BJ (cell line): Measurements from ENCODE around the gene SCYL2. TPM values are rescaled to one million over a fixed set of nuclear protein-coding genes. Genes with fewer than 3 reads are reported as not detected.
"Not testable (repeated sequence)": the region's sequence is repeated elsewhere in the genome, so short reads cannot be mapped to it uniquely, and the experiment has no call there.

Experiments
- CTCF ChIA-PET: fragments of 350-600 bp; formaldehyde crosslinking; extraction: SDS; loops from one replicate; lab custom pipeline; 2021; ENCODE audit warnings: antibody characterized with exemption, inconsistent platforms; lab: Yijun Ruan, JAX
- POLR2A ChIA-PET: fragments of 300-600 bp; sonication (Branson Sonifier 250); formaldehyde crosslinking; extraction: SDS; loops from one replicate; lab custom pipeline; 2021; ENCODE audit warnings: antibody characterized with exemption; lab: Charles Lee
- DNase-seq: peaks from one replicate; pipeline ENCODE4 v3.0.0-alpha.2; 2011; ENCODE audit warnings: low read depth
- H3K27me3 ChIP-seq: 2 replicates; pipeline ENCODE4 v1.6.0; 2011; ENCODE audit warnings: low read length; ENCODE audit not compliant: control insufficient read depth, insufficient read depth
- H3K36me3 ChIP-seq: 2 replicates; pipeline ENCODE4 v1.5.1; 2011; ENCODE audit warnings: low read length; ENCODE audit not compliant: control insufficient read depth, insufficient read depth
- H3K4me3 ChIP-seq: 2 replicates; pipeline ENCODE4 v1.5.1; 2011; ENCODE audit warnings: low read depth, mild to moderate bottlenecking, control low read depth, low read length
- CTCF ChIP-seq: IDR thresholded peaks from 2 replicates; pipeline ENCODE4 v1.5.1; 2011; ENCODE audit warnings: low read depth, mild to moderate bottlenecking, control low read depth, inconsistent platforms, low read length, moderate library complexity; ENCODE audit not compliant: insufficient read depth
- polyA plus RNA-seq: library from polyadenylated mRNA; depleted of rRNA; stranded (reverse); fragments of >200 nt; gene quantifications from 2 replicates; pipeline ENCODE4 v1.2.3, GENCODE V29; 2011

Gene SCYL2
- polyA plus RNA-seq, 1 experiment: 12.4 TPM

GRCh38 chr12:100289038-100289437, 22.1 kb downstream of the SCYL2 start:
- no peaks in the 10 kb centered on the region for H3K36me3 ChIP-seq
- ChIA-PET POLR2A (no interaction called here), CTCF (no interaction called here)
- no peak for TF ChIP-seq CTCF
- DNase-seq: no peak
- no peaks in the 10 kb centered on the region for H3K27me3 ChIP-seq
- H3K4me3 ChIP-seq: no peak overlapping the region

GRCh38 chr12:100290016-100290415, 23.0 kb downstream of the SCYL2 start:
- CTCF ChIA-PET: no interaction called here
- DNase-seq: no peak
- Histone ChIP-seq H3K36me3 (no peaks in the 10 kb centered on the region), H3K4me3 (no peak overlapping the region), H3K27me3 (no peaks in the 10 kb centered on the region)
- POLR2A ChIA-PET: no interaction called here
- no peak for TF ChIP-seq CTCF

GRCh38 chr12:100293017-100293416, 26.0 kb downstream of the SCYL2 start:
- no peak for TF ChIP-seq CTCF
- ChIA-PET CTCF (interaction anchor here (0.6 kb wide), 1 partner anchor 28 kb away, joined by 5 read pairs; no protein-coding TSS in a partner anchor), POLR2A (no interaction called here)

GRCh38 chr12:100294366-100294765, 27.4 kb downstream of the SCYL2 start:
- CTCF ChIA-PET, DNase-seq, H3K4me3 ChIP-seq, H3K27me3 ChIP-seq, H3K36me3 ChIP-seq, POLR2A ChIA-PET: not testable (repeated sequence)

More at GRCh38 chr12:100293017-100293416, 26.0 kb downstream of the SCYL2 start:
- no peaks in the 10 kb centered on the region for H3K36me3 ChIP-seq
- DNase-seq: no peak
- no peak overlapping the region for H3K4me3 ChIP-seq
- no peaks in the 10 kb centered on the region for H3K27me3 ChIP-seq

- ChIA-PET CTCF (interaction anchor here (1.2 kb wide), 1 partner anchor 12 kb away, joined by 4 read pairs; no protein-coding TSS in a partner anchor), POLR2A (no interaction called here)
- no peak for TF ChIP-seq CTCF
- Histone ChIP-seq H3K36me3 (peaks cover 1% of the 10 kb centered on the region; the same call in 1 of the 2 replicates), H3K4me3 (no peak overlapping the region), H3K27me3 (no peaks in the 10 kb centered on the region)
- DNase-seq: peak; percentile 4
Observed at GRCh38 chr12:100295764-100296555, 29.0 kb downstream of the SCYL2 start.
